ENCODE data around the gene ADAMTS14. TPM values are rescaled to one million over a fixed set of nuclear protein-coding genes. Genes with fewer than 3 reads are reported as not detected.

ADAMTS14 gene
- total and polyA plus RNA-seq, 4 donors = 0.08 to 2.4 (median 0.37) TPM

DNA sequence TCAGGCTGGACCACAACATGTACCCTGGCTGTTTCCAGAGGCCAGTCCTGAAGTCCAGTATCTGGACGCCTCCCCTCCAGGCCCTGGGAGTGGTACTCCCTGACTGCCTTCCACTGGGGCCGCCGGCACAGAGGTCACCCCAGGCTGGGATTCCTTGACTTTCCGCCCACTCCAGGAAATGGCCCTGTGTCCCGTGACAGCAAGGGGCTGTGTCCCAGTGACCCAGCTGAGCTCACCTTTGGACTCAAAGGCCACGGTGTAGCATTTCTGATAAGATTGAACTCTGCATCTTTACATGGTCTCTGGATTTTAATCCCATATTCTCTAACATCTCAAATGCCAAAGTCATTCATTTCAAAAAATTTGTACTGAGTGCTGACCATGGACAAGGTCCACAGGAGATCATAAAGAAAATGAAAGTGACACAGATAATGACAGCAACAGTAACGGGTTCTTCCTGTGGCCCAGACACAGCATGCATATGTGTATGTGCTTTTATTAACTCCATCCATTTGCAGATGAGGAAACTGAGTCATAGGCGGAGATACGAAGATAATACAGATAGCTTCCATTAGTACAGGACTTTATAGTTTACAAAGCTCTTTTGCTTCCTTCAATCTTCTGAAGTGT lies 5.4 kb downstream of the ADAMTS14 start:
- H3K4me1 ChIP-seq (ENCODE audit: control insufficient read depth in 1 of 2, insufficient read depth in 2 of 2, low read length in 2 of 2) = no peaks in the 10 kb centered on the region
- intact Hi-C loops (cut with DNase I) = no loop called here
- no peaks in the 10 kb centered on the region for H3K9me3 ChIP-seq (ENCODE audit: control insufficient read depth, low read length)
- no peak overlapping the region for H3K27ac ChIP-seq (ENCODE audit: low read depth in 1 of 2, low read length in 2 of 2)
- no peak overlapping the region for H3K4me3 ChIP-seq (ENCODE audit: low read length in 2 of 2)
- H3K36me3 ChIP-seq (ENCODE audit: control insufficient read depth in 1 of 2, insufficient read depth in 2 of 2, low read length in 1 of 2) = no peaks in the 10 kb centered on the region
- ATAC-seq (ENCODE audit: low FRiP score) = no peak
- DNase-seq = no peak
- no peaks in the 10 kb centered on the region for H3K27me3 ChIP-seq (ENCODE audit: control insufficient read depth in 1 of 2, insufficient read depth in 2 of 2, low read length in 1 of 2)
- 90 to 92% methylated on average over 9 of the region's 9 CpGs for WGBS, 2 donors

DNA sequence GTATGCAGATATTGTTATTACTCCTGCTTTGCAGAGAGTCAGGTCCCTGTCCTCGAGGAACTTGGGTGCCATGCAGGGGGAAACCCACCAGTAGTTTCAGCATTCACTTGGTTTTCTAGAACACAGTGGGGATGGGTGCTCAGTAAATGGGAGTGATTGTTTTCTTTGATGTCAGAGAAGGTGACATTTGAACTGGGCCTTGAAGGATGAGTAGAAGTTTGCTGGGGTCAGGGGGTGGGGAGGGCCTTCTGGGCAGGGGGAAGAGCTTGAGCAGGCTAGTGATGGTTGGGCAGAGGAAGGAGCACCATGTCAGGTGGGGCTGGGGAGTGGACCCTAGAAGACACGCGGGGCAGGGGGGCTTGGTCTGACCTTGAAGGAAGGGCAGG lies 5.9 kb downstream of the ADAMTS14 start:
- ATAC-seq (ENCODE audit: low FRiP score) = no peak
- no peak overlapping the region for H3K4me3 ChIP-seq (ENCODE audit: low read length in 2 of 2)

DNA sequence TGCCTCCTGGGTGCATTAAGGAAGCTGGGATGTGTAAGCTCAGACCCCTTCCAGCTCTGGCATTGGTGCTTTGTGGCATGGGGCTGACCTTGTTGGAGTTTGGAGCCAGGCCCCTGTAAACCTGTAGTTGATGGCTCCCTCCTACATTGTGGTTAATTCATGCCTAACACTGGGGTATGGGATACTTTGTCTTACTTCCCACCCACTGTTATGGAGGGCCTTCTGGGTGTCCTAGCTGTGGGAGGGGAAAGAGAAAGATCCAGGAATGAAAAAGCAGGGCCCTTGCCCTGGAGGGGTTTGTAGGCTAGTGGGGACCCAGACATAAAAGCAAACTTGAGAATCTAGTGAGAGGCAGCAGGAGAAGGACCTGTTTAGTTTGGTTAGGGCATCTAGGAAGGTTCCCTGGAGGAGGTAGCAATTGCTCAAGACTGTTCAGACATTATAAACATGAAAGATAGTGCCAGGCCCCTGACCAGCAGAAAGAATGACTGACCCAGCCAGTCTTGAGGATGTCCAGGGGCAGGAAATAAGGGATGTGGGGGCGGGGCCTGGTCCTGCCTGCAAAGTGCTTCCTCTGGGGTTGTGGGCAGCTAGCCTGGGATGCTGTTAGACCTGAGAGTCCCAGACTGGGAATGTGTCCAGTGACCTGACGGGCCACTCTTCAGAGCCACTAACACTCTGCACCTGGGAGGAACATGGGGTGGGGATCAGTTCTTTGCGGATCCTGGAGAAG lies 6.6 kb downstream of the ADAMTS14 start:
- Histone ChIP-seq H3K36me3 (ENCODE audit: control insufficient read depth in 1 of 2, insufficient read depth in 2 of 2, low read length in 1 of 2) (no peaks in the 10 kb centered on the region), H3K27ac (ENCODE audit: low read depth in 1 of 2, low read length in 2 of 2) (no peak overlapping the region), H3K9me3 (ENCODE audit: control insufficient read depth, low read length) (no peaks in the 10 kb centered on the region), H3K4me3 (ENCODE audit: low read length in 2 of 2) (no peak overlapping the region), H3K27me3 (ENCODE audit: control insufficient read depth in 1 of 2, insufficient read depth in 2 of 2, low read length in 1 of 2) (no peaks in the 10 kb centered on the region), H3K4me1 (ENCODE audit: control insufficient read depth in 1 of 2, insufficient read depth in 2 of 2, low read length in 2 of 2) (no peaks in the 10 kb centered on the region)
- intact Hi-C loops (cut with DNase I) = no loop called here
- ATAC-seq (ENCODE audit: low FRiP score) (no peak), DNase-seq (no peak)
- 93 to 94% methylated on average over 3 of the region's 3 CpGs for WGBS, 2 donors

More for the DNA sequence above, 5.9 kb downstream of the ADAMTS14 start:
- H3K27ac ChIP-seq (ENCODE audit: low read depth in 1 of 2, low read length in 2 of 2) = no peak overlapping the region
- WGBS, 2 donors = 95 to 98% methylated on average over 2 to 3 of the region's 3 CpGs
- H3K27me3 ChIP-seq (ENCODE audit: control insufficient read depth in 1 of 2, insufficient read depth in 2 of 2, low read length in 1 of 2) = no peaks in the 10 kb centered on the region
- no peak for DNase-seq
- H3K4me1 ChIP-seq (ENCODE audit: control insufficient read depth in 1 of 2, insufficient read depth in 2 of 2, low read length in 2 of 2) = no peaks in the 10 kb centered on the region
- no peaks in the 10 kb centered on the region for H3K9me3 ChIP-seq (ENCODE audit: control insufficient read depth, low read length)
- no peaks in the 10 kb centered on the region for H3K36me3 ChIP-seq (ENCODE audit: control insufficient read depth in 1 of 2, insufficient read depth in 2 of 2, low read length in 1 of 2)
- intact Hi-C loops (cut with DNase I) = no loop called here

DNA sequence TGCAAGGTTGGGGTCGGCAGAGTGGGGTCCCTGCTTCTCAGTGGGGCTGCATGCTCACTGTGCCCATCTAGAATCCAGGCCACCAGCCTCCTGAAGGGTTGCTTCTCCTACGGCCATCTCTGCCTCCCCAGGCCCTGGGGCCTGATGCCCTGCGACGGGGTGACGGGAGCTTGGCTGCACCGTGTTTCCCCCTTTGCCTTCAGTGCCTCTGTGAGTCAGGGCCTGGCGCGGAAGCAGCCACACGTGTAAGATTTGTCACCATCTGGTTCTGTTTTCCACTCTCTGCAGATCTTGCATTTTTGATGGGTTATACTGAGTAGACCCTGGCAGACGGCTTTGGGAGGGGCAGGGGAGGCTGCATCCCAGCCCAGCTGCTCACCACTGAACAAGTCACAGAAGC lies 7.2 kb downstream of the ADAMTS14 start:
- no peaks in the 10 kb centered on the region for H3K9me3 ChIP-seq (ENCODE audit: control insufficient read depth, low read length)
- H3K27ac ChIP-seq (ENCODE audit: low read depth in 1 of 2, low read length in 2 of 2) = no peak overlapping the region
- DNase-seq (no peak), ATAC-seq (ENCODE audit: low FRiP score) (no peak)
- no peaks in the 10 kb centered on the region for H3K27me3 ChIP-seq (ENCODE audit: control insufficient read depth in 1 of 2, insufficient read depth in 2 of 2, low read length in 1 of 2)
- WGBS, 2 donors = 80 to 83% methylated on average over 10 of the region's 10 CpGs
- H3K4me3 ChIP-seq (ENCODE audit: low read length in 2 of 2) = no peak overlapping the region
- no peaks in the 10 kb centered on the region for H3K36me3 ChIP-seq (ENCODE audit: control insufficient read depth in 1 of 2, insufficient read depth in 2 of 2, low read length in 1 of 2)
- no peaks in the 10 kb centered on the region for H3K4me1 ChIP-seq (ENCODE audit: control insufficient read depth in 1 of 2, insufficient read depth in 2 of 2, low read length in 2 of 2)
- intact Hi-C loops (cut with DNase I) = no loop called here

DNA sequence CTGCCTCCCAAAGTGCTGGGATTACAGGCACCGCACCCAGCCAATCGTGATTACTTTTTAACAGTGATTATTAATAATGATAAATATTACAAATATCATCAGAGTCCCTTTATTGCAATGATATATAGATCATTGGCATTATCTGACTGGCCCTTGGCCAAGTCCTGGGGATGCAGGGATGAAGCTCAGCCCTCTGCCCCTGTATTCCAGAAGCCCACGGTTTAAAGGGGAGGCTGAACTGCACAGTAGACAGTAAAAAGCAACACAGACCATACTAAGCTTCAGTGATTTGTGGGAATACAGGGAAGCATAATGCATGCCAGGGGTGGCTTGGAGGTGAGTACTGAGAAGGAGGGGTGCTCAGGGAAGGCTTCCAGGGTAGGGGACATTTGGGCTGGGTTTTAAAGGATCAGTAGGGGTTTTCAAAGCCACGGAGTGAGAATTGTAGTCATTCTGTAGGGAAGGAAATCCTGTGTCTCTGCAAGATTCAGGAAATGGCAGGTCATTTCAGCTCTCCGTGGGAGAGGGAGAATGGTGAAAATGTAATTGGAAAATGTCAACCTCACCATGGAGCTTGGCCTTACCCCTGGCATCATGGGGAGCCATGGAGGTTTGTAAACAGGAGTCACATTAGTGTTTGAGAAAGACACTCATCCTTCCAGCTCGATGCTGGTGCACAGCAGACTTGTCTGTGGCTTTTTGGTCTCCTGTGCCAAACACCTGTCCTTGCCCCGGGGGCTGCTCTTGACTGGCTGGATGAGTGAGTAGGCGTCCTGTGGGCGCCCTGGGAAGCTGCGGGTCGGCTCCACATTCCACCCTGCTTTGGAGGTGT lies 8.8 kb downstream of the ADAMTS14 start:
- Histone ChIP-seq H3K36me3 (ENCODE audit: control insufficient read depth in 1 of 2, insufficient read depth in 2 of 2, low read length in 1 of 2) (no peaks in the 10 kb centered on the region), H3K27ac (ENCODE audit: low read depth in 1 of 2, low read length in 2 of 2) (no peak overlapping the region), H3K4me1 (ENCODE audit: control insufficient read depth in 1 of 2, insufficient read depth in 2 of 2, low read length in 2 of 2) (no peaks in the 10 kb centered on the region), H3K9me3 (ENCODE audit: control insufficient read depth, low read length) (no peaks in the 10 kb centered on the region), H3K4me3 (ENCODE audit: low read length in 2 of 2) (no peak overlapping the region), H3K27me3 (ENCODE audit: control insufficient read depth in 1 of 2, insufficient read depth in 2 of 2, low read length in 1 of 2) (no peaks in the 10 kb centered on the region)
- intact Hi-C loops (cut with DNase I) = no loop called here
- no peak for ATAC-seq (ENCODE audit: low FRiP score)
- DNase-seq = no peak
- 79 to 87% methylated on average over 11 of the region's 11 CpGs for WGBS, 2 donors

DNA sequence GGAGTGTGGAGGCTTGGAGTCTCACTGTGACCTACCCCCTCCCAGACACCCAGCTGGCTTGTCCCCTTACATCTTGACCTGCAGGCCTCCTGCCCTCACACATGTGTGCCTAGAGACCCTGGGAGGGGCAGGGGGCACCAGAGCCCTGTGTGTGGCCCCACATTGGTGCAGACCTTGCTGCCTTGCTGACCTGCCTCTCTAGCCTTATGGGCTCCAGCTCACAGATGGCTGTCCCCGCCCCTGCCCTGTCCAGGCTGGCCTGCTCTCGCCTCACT lies 9.4 kb downstream of the ADAMTS14 start:
- no peaks in the 10 kb centered on the region for H3K9me3 ChIP-seq (ENCODE audit: control insufficient read depth, low read length)
- intact Hi-C loops (cut with DNase I) = no loop called here
- no peak overlapping the region for H3K4me3 ChIP-seq (ENCODE audit: low read length in 2 of 2)
- WGBS, 2 donors = 48 to 100% methylated on average over 2 of the region's 2 CpGs
- no peaks in the 10 kb centered on the region for H3K36me3 ChIP-seq (ENCODE audit: control insufficient read depth in 1 of 2, insufficient read depth in 2 of 2, low read length in 1 of 2)
- no peak for ATAC-seq (ENCODE audit: low FRiP score)
- no peaks in the 10 kb centered on the region for H3K4me1 ChIP-seq (ENCODE audit: control insufficient read depth in 1 of 2, insufficient read depth in 2 of 2, low read length in 2 of 2)
- no peaks in the 10 kb centered on the region for H3K27me3 ChIP-seq (ENCODE audit: control insufficient read depth in 1 of 2, insufficient read depth in 2 of 2, low read length in 1 of 2)
- no peak for DNase-seq
- no peak overlapping the region for H3K27ac ChIP-seq (ENCODE audit: low read depth in 1 of 2, low read length in 2 of 2)

DNA sequence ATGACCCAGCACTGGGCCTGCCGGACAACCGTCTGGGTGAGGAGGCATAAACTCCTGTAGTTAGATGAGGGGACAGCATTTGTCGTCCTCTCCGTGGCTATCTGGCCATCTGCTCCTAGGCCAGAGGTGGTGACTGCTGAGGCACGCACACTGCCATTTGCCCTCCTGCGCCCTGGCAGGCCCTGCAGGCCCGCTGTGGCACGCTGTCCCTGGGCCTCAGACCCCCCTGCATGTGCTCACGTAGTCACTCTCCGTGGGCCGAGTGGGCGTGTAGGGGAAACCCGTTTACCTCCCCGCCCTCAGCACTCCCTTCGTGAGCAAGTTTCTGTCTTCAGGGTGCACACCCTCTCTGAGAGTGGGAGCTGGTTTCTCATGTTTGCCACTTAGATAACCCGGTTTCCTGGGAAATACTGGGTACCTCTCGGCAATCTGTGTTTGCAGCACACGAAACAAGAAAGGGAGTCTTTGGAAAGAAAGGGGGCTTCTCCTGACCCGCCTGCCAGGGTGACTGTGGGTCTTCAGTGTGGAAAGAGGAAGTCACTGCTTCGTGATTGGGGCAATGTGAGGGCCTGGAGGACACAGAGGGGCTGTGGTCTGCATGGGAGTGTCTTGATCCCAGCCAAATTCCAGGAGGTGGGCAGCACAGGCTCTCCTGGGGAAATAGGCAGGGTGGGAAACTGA lies 10.8 kb downstream of the ADAMTS14 start:
- Histone ChIP-seq H3K4me3 (ENCODE audit: low read length in 2 of 2) (no peak overlapping the region), H3K36me3 (ENCODE audit: control insufficient read depth in 1 of 2, insufficient read depth in 2 of 2, low read length in 1 of 2) (no peaks in the 10 kb centered on the region), H3K27me3 (ENCODE audit: control insufficient read depth in 1 of 2, insufficient read depth in 2 of 2, low read length in 1 of 2) (no peaks in the 10 kb centered on the region), H3K4me1 (ENCODE audit: control insufficient read depth in 1 of 2, insufficient read depth in 2 of 2, low read length in 2 of 2) (no peaks in the 10 kb centered on the region), H3K9me3 (ENCODE audit: control insufficient read depth, low read length) (no peaks in the 10 kb centered on the region), H3K27ac (ENCODE audit: low read depth in 1 of 2, low read length in 2 of 2) (no peak overlapping the region)
- 87 to 89% methylated on average over 20 of the region's 20 CpGs for WGBS, 2 donors
- intact Hi-C loops (cut with DNase I) = no loop called here
- no peak for DNase-seq
- ATAC-seq (ENCODE audit: low FRiP score) = no peak

DNA sequence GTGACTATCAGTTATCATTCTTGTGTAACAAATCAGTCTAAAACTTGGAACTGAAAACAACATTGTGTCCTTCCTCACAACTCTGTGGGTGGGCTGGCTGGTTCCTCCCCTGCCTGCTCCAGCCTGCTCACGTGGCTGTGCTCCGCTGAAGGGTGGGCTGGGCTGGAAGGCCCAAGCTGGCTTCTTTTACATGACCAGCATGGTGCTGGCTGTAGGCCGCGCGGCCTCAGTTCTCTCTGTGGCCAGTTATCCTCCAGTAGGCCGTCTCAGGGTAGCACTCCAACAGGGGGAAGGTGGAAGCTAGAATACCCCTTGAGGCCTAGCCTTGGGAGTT lies 11.3 kb downstream of the ADAMTS14 start:
- H3K27me3 ChIP-seq (ENCODE audit: control insufficient read depth in 1 of 2, insufficient read depth in 2 of 2, low read length in 1 of 2) = no peaks in the 10 kb centered on the region
- H3K4me3 ChIP-seq (ENCODE audit: low read length in 2 of 2) = no peak overlapping the region
- no peaks in the 10 kb centered on the region for H3K36me3 ChIP-seq (ENCODE audit: control insufficient read depth in 1 of 2, insufficient read depth in 2 of 2, low read length in 1 of 2)
- no peak for DNase-seq
- no peaks in the 10 kb centered on the region for H3K4me1 ChIP-seq (ENCODE audit: control insufficient read depth in 1 of 2, insufficient read depth in 2 of 2, low read length in 2 of 2)
- ATAC-seq (ENCODE audit: low FRiP score) = no peak
- no peaks in the 10 kb centered on the region for H3K9me3 ChIP-seq (ENCODE audit: control insufficient read depth, low read length)
- no peak overlapping the region for H3K27ac ChIP-seq (ENCODE audit: low read depth in 1 of 2, low read length in 2 of 2)
- 91% methylated on average over 6 of the region's 6 CpGs for WGBS, 2 donors
- intact Hi-C loops (cut with DNase I) = no loop called here

All from aorta (tissue), 5 donors.